A673 (cell line): ENCODE results near the gene FIGNL1.

Experiments
- CTCF ChIP-seq: fragments of 300-800, 200-600 bp; sonication (generic); conservative IDR thresholded peaks from 2 replicates; pipeline ENCODE4 v1.5.1; 2017; ENCODE audit warnings: low read depth, mild to moderate bottlenecking, antibody characterized with exemption, low read length, moderate library complexity, mixed read lengths
- EZH2 ChIP-seq: fragments of 200-600 bp; sonication (generic); IDR thresholded peaks from 2 replicates; pipeline ENCODE4 v1.6.1; 2017; ENCODE audit warnings: borderline replicate concordance, low read depth, mild to moderate bottlenecking, mixed read lengths, antibody characterized with exemption, low read length; ENCODE audit not compliant: poor library complexity, severe bottlenecking

GRCh38 chr7:50425318-50425717 lies 24.8 kb downstream of the FIGNL1 start:
- no peak for TF ChIP-seq CTCF
- TF ChIP-seq EZH2, result no peak
